Hepatocyte (in vitro differentiated cells): ENCODE measurements around the gene FANCL. TPM values are rescaled to one million over a fixed set of nuclear protein-coding genes. Genes with fewer than 3 reads are reported as not detected.
"Not testable (repeated sequence)": the region's sequence is repeated elsewhere in the genome, so short reads cannot be mapped to it uniquely, and the experiment has no call there.

Experiments used
- DNase-seq: peaks from one replicate; pipeline ENCODE4 v3.0.0-alpha.2; 2016; ENCODE audit warnings: low spot score
- H2AFZ ChIP-seq: fragments of 200-600 bp; sonication (generic); 2 replicates; pipeline ENCODE4 v1.6.0; 2016; ENCODE audit warnings: antibody characterized with exemption, mild to moderate bottlenecking
- H3K27ac ChIP-seq: fragments of 200-600 bp; sonication (generic); 2 replicates; pipeline ENCODE4 v1.5.1; 2016; ENCODE audit warnings: mild to moderate bottlenecking
- H3K27me3 ChIP-seq: fragments of 200-600 bp; sonication (generic); 2 replicates; pipeline ENCODE4 v1.6.1; 2016
- H3K36me3 ChIP-seq: fragments of 200-600 bp; sonication (generic); replicated peaks from 2 replicates; pipeline ENCODE4 v1.5.1; 2016; ENCODE audit warnings: low read depth; ENCODE audit not compliant: insufficient read depth
- H3K4me1 ChIP-seq: fragments of 200-600 bp; sonication (generic); 2 replicates; pipeline ENCODE4 v1.5.1; 2016; ENCODE audit warnings: mild to moderate bottlenecking, moderate library complexity; ENCODE audit not compliant: insufficient read depth
- H3K4me2 ChIP-seq: fragments of 200-600 bp; sonication (generic); 2 replicates; pipeline ENCODE4 v1.6.0; 2016
- H3K4me3 ChIP-seq: fragments of 200-600 bp; sonication (generic); 2 replicates; pipeline ENCODE4 v1.5.1; 2016; ENCODE audit warnings: mild to moderate bottlenecking
- H3K79me2 ChIP-seq: fragments of 200-600 bp; sonication (generic); 2 replicates; pipeline ENCODE4 v1.6.0; 2017; ENCODE audit warnings: mild to moderate bottlenecking
- H3K9me2 ChIP-seq: fragments of 200-600 bp; sonication (generic); replicated peaks from 2 replicates; pipeline ENCODE4 v1.6.0; 2017; ENCODE audit warnings: mild to moderate bottlenecking; ENCODE audit not compliant: insufficient read depth
- H3K9me3 ChIP-seq: fragments of 200-600 bp; sonication (generic); 2 replicates; pipeline ENCODE4 v1.5.1; 2016; ENCODE audit warnings: low read depth, mild to moderate bottlenecking
- H4K20me1 ChIP-seq: fragments of 200-600 bp; sonication (generic); 2 replicates; pipeline ENCODE4 v1.6.0; 2016; ENCODE audit warnings: mild to moderate bottlenecking; ENCODE audit not compliant: insufficient read depth, poor library complexity, severe bottlenecking
- EZH2 ChIP-seq: fragments of 200-600 bp; sonication (generic); IDR thresholded peaks from 2 replicates; pipeline ENCODE4 v1.6.1; 2016; ENCODE audit warnings: antibody characterized with exemption, mild to moderate bottlenecking, borderline replicate concordance
- EZH2phosphoT487 ChIP-seq: fragments of 200-600 bp; sonication (generic); IDR thresholded peaks from one replicate; pipeline ENCODE4 v1.6.1; 2018; ENCODE audit warnings: antibody characterized with exemption, mild to moderate bottlenecking, low read depth, moderate library complexity; ENCODE audit not compliant: unreplicated experiment, severe bottlenecking
- WGBS: methylation state at CpG from one replicate; pipeline ENCODE4 v1.1.6; 2016; ENCODE audit warnings: low lambda C conversion rate; ENCODE audit errors: missing lambda C conversion rate; 5-methylcytosine and 5-hydroxymethylcytosine counted together
- polyA plus RNA-seq: library from polyadenylated mRNA; unstranded; fragments of >200 nt; fragmentation: Nextera tagmentation; extraction: Ambion mirVana; gene quantifications from 2 replicates; pipeline ENCODE4 v1.2.1, GENCODE V29; 2016
- total RNA-seq: library from RNA; depleted of rRNA; stranded (reverse); fragments of >200 nt; gene quantifications from 2 replicates; pipeline ENCODE4 v1.2.3, GENCODE V29; 2014
- TF ChIP-seq, protein P1 (sequence below): fragments of 200-600 bp; sonication (generic); IDR thresholded peaks from 2 replicates; pipeline ENCODE4 v1.5.1; 2016; ENCODE audit warnings: antibody characterized with exemption, mild to moderate bottlenecking; ENCODE audit not compliant: poor library complexity

Gene FANCL
- total and polyA plus RNA-seq, 2 experiments from 2014 or later = 20.8 to 32.7 TPM

DNA sequence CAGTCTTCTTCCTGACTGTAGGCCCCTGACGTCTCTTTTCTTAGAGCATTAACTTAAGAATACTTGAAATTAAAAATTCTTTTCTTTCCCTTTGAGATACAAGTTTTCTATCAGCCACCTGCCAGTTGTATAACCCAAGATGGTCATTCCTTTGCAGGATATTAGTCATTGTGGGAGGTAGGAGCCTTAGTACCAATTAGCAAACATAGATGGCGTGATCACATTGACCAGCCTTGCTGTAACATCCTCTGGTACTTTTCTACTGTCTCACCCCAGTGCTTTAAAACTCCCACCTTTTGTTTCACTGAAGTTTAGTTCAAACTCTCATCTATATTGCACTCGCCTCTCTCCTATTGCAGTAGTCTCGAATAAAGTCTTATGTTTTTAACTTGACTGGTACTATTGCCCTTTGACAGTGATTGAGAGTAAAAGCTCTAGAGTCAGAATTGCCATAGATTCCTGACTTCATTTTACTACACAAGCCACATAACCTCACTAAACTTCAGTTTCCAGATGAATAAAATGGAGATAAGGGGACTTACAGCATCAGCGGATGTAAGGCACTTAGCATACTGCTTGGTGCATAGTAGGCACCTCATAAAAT lies 120.4 kb downstream of the FANCL start:
- no peaks in the 10 kb centered on the region for H3K9me2 ChIP-seq
- no peak for DNase-seq
- 92% methylated on average over 5 of the region's 5 CpGs for WGBS
- TF ChIP-seq EZH2phosphoT487 = no peak
- TF ChIP-seq EZH2 = no peak
- TF ChIP-seq, protein P1, sequence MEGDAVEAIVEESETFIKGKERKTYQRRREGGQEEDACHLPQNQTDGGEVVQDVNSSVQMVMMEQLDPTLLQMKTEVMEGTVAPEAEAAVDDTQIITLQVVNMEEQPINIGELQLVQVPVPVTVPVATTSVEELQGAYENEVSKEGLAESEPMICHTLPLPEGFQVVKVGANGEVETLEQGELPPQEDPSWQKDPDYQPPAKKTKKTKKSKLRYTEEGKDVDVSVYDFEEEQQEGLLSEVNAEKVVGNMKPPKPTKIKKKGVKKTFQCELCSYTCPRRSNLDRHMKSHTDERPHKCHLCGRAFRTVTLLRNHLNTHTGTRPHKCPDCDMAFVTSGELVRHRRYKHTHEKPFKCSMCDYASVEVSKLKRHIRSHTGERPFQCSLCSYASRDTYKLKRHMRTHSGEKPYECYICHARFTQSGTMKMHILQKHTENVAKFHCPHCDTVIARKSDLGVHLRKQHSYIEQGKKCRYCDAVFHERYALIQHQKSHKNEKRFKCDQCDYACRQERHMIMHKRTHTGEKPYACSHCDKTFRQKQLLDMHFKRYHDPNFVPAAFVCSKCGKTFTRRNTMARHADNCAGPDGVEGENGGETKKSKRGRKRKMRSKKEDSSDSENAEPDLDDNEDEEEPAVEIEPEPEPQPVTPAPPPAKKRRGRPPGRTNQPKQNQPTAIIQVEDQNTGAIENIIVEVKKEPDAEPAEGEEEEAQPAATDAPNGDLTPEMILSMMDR = no peak
- no peak overlapping the region for H3K4me3 ChIP-seq
- H3K4me2 ChIP-seq = no peak overlapping the region
- H3K79me2 ChIP-seq = no peaks in the 10 kb centered on the region
- no peaks in the 10 kb centered on the region for H3K36me3 ChIP-seq
- no peaks in the 10 kb centered on the region for H3K4me1 ChIP-seq
- no peak overlapping the region for H2AFZ ChIP-seq
- no peaks in the 10 kb centered on the region for H3K27me3 ChIP-seq
- no peaks in the 10 kb centered on the region for H3K9me3 ChIP-seq
- no peak overlapping the region for H3K27ac ChIP-seq
- H4K20me1 ChIP-seq = no peaks in the 10 kb centered on the region

DNA sequence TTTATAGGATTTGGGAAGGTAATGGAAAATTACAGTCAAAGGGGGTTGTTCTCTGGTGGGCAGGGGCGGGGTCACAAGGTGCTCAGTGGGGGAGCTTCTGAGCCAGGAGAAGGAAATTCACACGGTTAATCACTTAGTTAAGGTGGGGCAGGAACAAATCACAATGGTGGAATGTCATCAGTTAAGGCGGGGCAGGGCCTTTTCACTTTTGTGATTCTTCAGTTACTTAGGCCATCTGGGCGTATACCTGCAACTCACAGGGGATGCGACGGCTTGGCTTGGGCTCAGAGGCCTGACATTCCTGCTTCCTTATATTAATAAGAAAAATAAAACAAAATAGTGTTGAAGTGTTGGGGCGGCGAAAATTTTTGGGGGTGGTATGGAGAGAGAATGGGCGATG lies 127.6 kb downstream of the FANCL start:
- not testable (repeated sequence) for H3K4me1 ChIP-seq, DNase-seq, H3K4me2 ChIP-seq, H3K4me3 ChIP-seq, H3K27me3 ChIP-seq, H3K79me2 ChIP-seq, H2AFZ ChIP-seq, H3K36me3 ChIP-seq, H4K20me1 ChIP-seq, H3K9me3 ChIP-seq, H3K9me2 ChIP-seq, H3K27ac ChIP-seq
- WGBS = 96% methylated on average over 9 of the region's 9 CpGs

DNA sequence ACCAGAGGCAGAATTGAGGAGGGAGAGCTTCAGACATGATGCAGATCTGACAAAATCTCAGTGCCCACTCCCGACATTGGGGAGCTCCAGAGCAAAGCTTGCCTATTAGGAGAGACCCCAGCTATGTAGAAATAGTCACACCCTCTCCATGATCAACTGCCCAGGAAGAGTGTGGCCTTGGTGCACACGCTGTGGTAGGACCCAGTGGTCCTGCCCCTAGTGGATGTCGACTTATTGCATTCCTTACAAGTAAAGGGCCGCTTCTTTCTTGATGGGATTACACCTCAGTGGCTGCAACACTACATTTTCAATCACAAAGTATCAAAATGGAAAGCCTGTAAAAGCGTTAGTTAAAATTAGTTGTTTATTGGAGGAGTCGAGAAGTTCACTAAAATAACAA lies 130.4 kb downstream of the FANCL start:
- H4K20me1 ChIP-seq = no peaks in the 10 kb centered on the region
- no peak overlapping the region for H3K4me2 ChIP-seq
- H3K27me3 ChIP-seq = no peaks in the 10 kb centered on the region
- TF ChIP-seq EZH2phosphoT487 = no peak
- TF ChIP-seq EZH2 = no peak
- TF ChIP-seq, protein P1 = no peak
- H3K36me3 ChIP-seq = no peaks in the 10 kb centered on the region
- H2AFZ ChIP-seq = no peak overlapping the region
- WGBS = 97% methylated on average over 6 of the region's 6 CpGs
- DNase-seq = no peak
- no peaks in the 10 kb centered on the region for H3K4me1 ChIP-seq
- no peaks in the 10 kb centered on the region for H3K79me2 ChIP-seq
- no peaks in the 10 kb centered on the region for H3K9me2 ChIP-seq
- no peaks in the 10 kb centered on the region for H3K9me3 ChIP-seq
- no peak overlapping the region for H3K27ac ChIP-seq
- H3K4me3 ChIP-seq = no peak overlapping the region

DNA sequence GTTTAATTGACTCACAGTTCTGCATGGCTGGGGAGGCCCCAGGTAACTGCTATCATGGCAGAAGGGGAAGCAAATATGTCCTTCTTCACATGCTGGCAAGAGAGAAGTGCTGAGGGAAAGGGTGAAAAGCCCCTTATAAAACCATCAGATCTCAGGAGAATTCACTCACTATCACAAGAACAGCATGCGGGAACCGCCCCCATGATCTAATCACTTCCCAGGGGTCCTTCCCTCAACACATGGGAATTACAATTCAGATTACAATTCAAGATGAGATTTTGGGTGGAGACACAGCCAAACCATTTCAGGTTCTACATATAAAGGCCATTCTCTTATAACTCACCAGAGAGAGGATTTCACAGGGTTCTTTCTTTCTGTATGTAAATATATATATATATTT lies 131.6 kb downstream of the FANCL start:
- Histone ChIP-seq H3K4me3 (no peak overlapping the region), H3K27ac (no peak overlapping the region), H3K4me1 (no peaks in the 10 kb centered on the region), H3K27me3 (no peaks in the 10 kb centered on the region), H3K36me3 (no peaks in the 10 kb centered on the region), H3K9me3 (no peaks in the 10 kb centered on the region), H2AFZ (no peak overlapping the region), H3K4me2 (no peak overlapping the region), H3K79me2 (no peaks in the 10 kb centered on the region), H4K20me1 (no peaks in the 10 kb centered on the region), H3K9me2 (no peaks in the 10 kb centered on the region)
- WGBS = 93% methylated on average over 2 of the region's 2 CpGs
- DNase-seq = no peak
- TF ChIP-seq EZH2phosphoT487 (no peak), EZH2 (no peak)
- TF ChIP-seq, protein P1 = no peak

Other genes starting within 250 kb of the FANCL start
- 19.3 and 25.1 TPM in 2 replicates for gene VRK2, start 194.5 kb downstream of the FANCL start, total RNA-seq
- 16.5 and 18.4 TPM in 2 replicates for gene VRK2, start 194.5 kb downstream of the FANCL start, polyA plus RNA-seq